ENCODE measurements around the gene BRINP2. TPM values are rescaled to one million over a fixed set of nuclear protein-coding genes. Genes with fewer than 3 reads are reported as not detected.

BRINP2 gene
- total and polyA plus RNA-seq, 2 of the 4 experiments (the other 2 are of a cell fraction): not detected

DNA sequence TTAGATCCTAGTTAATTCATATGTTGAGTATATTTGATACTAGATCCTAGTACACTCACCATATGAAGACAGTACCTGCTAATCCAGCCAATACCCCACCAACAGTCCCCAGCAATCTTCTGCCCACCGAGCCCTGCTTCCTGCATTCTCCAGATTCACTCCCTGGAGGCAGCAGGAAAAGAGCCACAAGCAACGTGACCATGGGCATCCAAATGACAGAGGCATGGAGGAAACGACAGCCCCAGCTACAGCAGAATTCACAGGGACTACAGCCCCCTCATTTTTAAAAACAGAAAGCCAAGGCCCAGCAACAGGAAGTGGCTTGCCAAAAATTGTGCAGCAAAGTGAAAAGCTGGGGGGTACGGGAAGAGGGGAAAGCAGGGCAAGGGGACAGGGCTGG, 35.5 kb upstream of the BRINP2 start:
- Histone ChIP-seq H2AK9ac (replicated peaks; ENCODE audit: low read depth, low read length, poor library complexity) (no peak overlapping the region), H4K8ac (ENCODE audit: low read depth in 2 of 2, low read length in 2 of 2) (no peak overlapping the region), H3K9me3 (ENCODE audit: control insufficient read depth, insufficient read depth, low read length) (no peaks in the 10 kb centered on the region), H3K27ac (ENCODE audit: insufficient read depth, low read length) (no peak overlapping the region), H2AFZ (replicated peaks; ENCODE audit: low read length, poor library complexity) (no peak overlapping the region), H2BK20ac (ENCODE audit: low read depth, low read length) (no peak overlapping the region), H3K36me3 (ENCODE audit: control insufficient read depth, insufficient read depth, low read length) (no peaks in the 10 kb centered on the region), H2BK5ac (ENCODE audit: low read depth, low read length, poor library complexity, severe bottlenecking) (no peak overlapping the region), H3K9ac (ENCODE audit: low read depth, low read length) (no peak overlapping the region), H4K5ac (ENCODE audit: low read depth, low read length) (no peak overlapping the region), H3K9me1 (ENCODE audit: insufficient read depth, low read length) (no peaks in the 10 kb centered on the region), H3K4me2 (ENCODE audit: low read depth, low read length) (no peak overlapping the region), H3K56ac (ENCODE audit: extremely low read depth, insufficient read depth, low read length) (no peak overlapping the region), H4K91ac (ENCODE audit: insufficient read depth, low read depth, low read length) (no peak overlapping the region), H2BK120ac (ENCODE audit: low read depth, low read length) (no peak overlapping the region), H3K4me3 (ENCODE audit: insufficient read depth, low read depth, low read length) (no peak overlapping the region), H3K27me3 (ENCODE audit: control insufficient read depth, insufficient read depth, low read length) (no peaks in the 10 kb centered on the region), H3K4ac (ENCODE audit: low read depth, low read length) (no peak overlapping the region), H2AK5ac (ENCODE audit: low read depth, low read length) (no peak overlapping the region), H3K4me1 (ENCODE audit: control insufficient read depth, insufficient read depth, low read length) (no peaks in the 10 kb centered on the region), H3K14ac (replicated peaks; ENCODE audit: low read depth, low read length) (no peak overlapping the region), H2BK15ac (ENCODE audit: low read depth, low read length) (no peak overlapping the region), H4K20me1 (ENCODE audit: insufficient read depth, low read length) (no peaks in the 10 kb centered on the region), H3K23ac (ENCODE audit: low read depth, low read length) (no peak overlapping the region), H3K18ac (ENCODE audit: low read depth, low read length) (no peak overlapping the region), H3K79me1 (ENCODE audit: low read depth in 1 of 2, low read length in 2 of 2) (no peaks in the 10 kb centered on the region)
- no TSS peak for BruUV-seq (replicated peaks)
- dilution Hi-C loops (cut with HindIII; ENCODE audit: low sequenced_read_pairs, unreplicated experiment): no loop called here
- ChIA-PET CTCF (interaction anchor here (1.1 kb wide), 1 partner anchor 46 kb away, joined by 3 read pairs; no protein-coding TSS in a partner anchor), POLR2A (ENCODE audit: unreplicated experiment) (no interaction called here)
- intact Hi-C loops (cut with micrococcal nuclease): no loop called here
- TF ChIP-seq NFE2L2 (IDR thresholded peaks at IDR 0.05; ENCODE audit: low read depth, low read length) (no peak), RFX5 (IDR thresholded peaks at IDR 0.05; ENCODE audit: low read depth, low read length) (no peak), POLR2A (IDR thresholded peaks at IDR 0.05; ENCODE audit: low read depth, low read length) (no peak), ELK1 (IDR thresholded peaks at IDR 0.05; ENCODE audit: borderline replicate concordance, low read depth, low read length) (no peak), SMC3 (IDR thresholded peaks at IDR 0.05; ENCODE audit: low read depth, low read length) (no peak), MXI1 (IDR thresholded peaks at IDR 0.05; ENCODE audit: borderline replicate concordance, low read depth, low read length) (no peak), MAFK (IDR thresholded peaks at IDR 0.05; ENCODE audit: low read depth, low read length) (no peak), RAD21 (IDR thresholded peaks at IDR 0.05; ENCODE audit: low read length) (no peak), BHLHE40 (IDR thresholded peaks at IDR 0.05; ENCODE audit: low read depth, low read length) (no peak), RCOR1 (IDR thresholded peaks at IDR 0.05; ENCODE audit: insufficient replicate concordance, low read length) (no peak), CEBPB (IDR thresholded peaks at IDR 0.05; ENCODE audit: low read depth, low read length) (no peak)
- TF ChIP-seq, protein P1, sequence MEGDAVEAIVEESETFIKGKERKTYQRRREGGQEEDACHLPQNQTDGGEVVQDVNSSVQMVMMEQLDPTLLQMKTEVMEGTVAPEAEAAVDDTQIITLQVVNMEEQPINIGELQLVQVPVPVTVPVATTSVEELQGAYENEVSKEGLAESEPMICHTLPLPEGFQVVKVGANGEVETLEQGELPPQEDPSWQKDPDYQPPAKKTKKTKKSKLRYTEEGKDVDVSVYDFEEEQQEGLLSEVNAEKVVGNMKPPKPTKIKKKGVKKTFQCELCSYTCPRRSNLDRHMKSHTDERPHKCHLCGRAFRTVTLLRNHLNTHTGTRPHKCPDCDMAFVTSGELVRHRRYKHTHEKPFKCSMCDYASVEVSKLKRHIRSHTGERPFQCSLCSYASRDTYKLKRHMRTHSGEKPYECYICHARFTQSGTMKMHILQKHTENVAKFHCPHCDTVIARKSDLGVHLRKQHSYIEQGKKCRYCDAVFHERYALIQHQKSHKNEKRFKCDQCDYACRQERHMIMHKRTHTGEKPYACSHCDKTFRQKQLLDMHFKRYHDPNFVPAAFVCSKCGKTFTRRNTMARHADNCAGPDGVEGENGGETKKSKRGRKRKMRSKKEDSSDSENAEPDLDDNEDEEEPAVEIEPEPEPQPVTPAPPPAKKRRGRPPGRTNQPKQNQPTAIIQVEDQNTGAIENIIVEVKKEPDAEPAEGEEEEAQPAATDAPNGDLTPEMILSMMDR (conservative IDR thresholded peaks at IDR 0.05; ENCODE audit: low read depth, low read length): no peak
- WGBS, 2 experiments (ENCODE audit: extremely low coverage in 2 of 2, insufficient read length in 1 of 2): no CpG with 5 or more reads among the region's 4 CpGs
- no peak for DNase-seq
- in situ Hi-C loops (cut with MboI; ENCODE audit: low sequenced_read_pairs): no loop called here
- ATAC-seq (ENCODE audit: low read depth): no peak

Data from IMR-90 (cell line).